HepG2 (cell line): ENCODE measurements around the gene SNRNP48. TPM values are rescaled to one million over a fixed set of nuclear protein-coding genes. Genes with fewer than 3 reads are reported as not detected.

Experiments used
- GABPB1 ChIP-seq: IDR thresholded peaks from 2 replicates; pipeline ENCODE4 v1.6.1; 2016; ENCODE audit warnings: mild to moderate bottlenecking, missing genetic modification reagents, moderate library complexity, missing compliant biosample characterization
- HNF1A ChIP-seq, 2 experiments: sonication (generic) in 1 of 2; formaldehyde crosslinking in 1 of 2; IDR thresholded peaks; 2 replicates each; pipeline versions ENCODE4 v1.4.0 to v1.6.1; 2016 to 2020; ENCODE audit warnings: borderline replicate concordance in 1 of 2, low read depth in 1 of 2, mild to moderate bottlenecking in 1 of 2, missing genetic modification reagents in 1 of 2
- HNF4G ChIP-seq, 2 experiments: sonication (generic) in 1 of 2; formaldehyde crosslinking in 1 of 2; IDR thresholded peaks; 2 replicates each; pipeline versions ENCODE4 v1.4.0 to v1.6.1; 2011 to 2020; ENCODE audit warnings: borderline replicate concordance in 2 of 2, low read depth in 2 of 2, mild to moderate bottlenecking in 2 of 2, low read length in 1 of 2, missing genetic modification reagents in 1 of 2, moderate library complexity in 1 of 2
- JUNB ChIP-seq: sonication (generic); formaldehyde crosslinking; IDR thresholded peaks from 2 replicates; pipeline ENCODE4 v1.8.0; 2022; ENCODE audit warnings: missing genetic modification reagents, mild to moderate bottlenecking, borderline replicate concordance
- KLF11 ChIP-seq: IDR thresholded peaks from 2 replicates; pipeline ENCODE4 v1.6.1; 2016; ENCODE audit warnings: missing compliant biosample characterization
- MATR3 ChIP-seq: sonication (generic); formaldehyde crosslinking; IDR thresholded peaks from 2 replicates; pipeline ENCODE4 v1.4.0; 2020; ENCODE audit warnings: missing genetic modification reagents
- MTERF4 ChIP-seq: sonication (generic); formaldehyde crosslinking; IDR thresholded peaks from 2 replicates; pipeline ENCODE4 v1.8.0; 2023; ENCODE audit warnings: mild to moderate bottlenecking, missing genetic modification reagents
- PHF5A ChIP-seq: IDR thresholded peaks from one replicate; pipeline ENCODE4 v1.6.1; 2018; ENCODE audit warnings: low read depth, missing genetic modification reagents; ENCODE audit not compliant: unreplicated experiment
- PRDM15 ChIP-seq: sonication (generic); formaldehyde crosslinking; IDR thresholded peaks from 2 replicates; pipeline ENCODE4 v1.4.0; 2020; ENCODE audit warnings: missing genetic modification reagents
- REXO4 ChIP-seq: sonication (generic); formaldehyde crosslinking; IDR thresholded peaks from 2 replicates; pipeline ENCODE4 v1.8.0; 2022; ENCODE audit warnings: missing genetic modification reagents, mild to moderate bottlenecking, borderline replicate concordance
- SIN3B ChIP-seq: fragments of 150-350 bp; IDR thresholded peaks from 2 replicates; pipeline ENCODE4 v1.6.1; 2014; ENCODE audit warnings: low read length
- STAT6 ChIP-seq: sonication (generic); formaldehyde crosslinking; IDR thresholded peaks from 2 replicates; pipeline ENCODE4 v1.4.0; 2020; ENCODE audit warnings: missing genetic modification reagents, mild to moderate bottlenecking, borderline replicate concordance
- TBX3 ChIP-seq: fragments of 450-650 bp; IDR thresholded peaks from 2 replicates; pipeline ENCODE4 v1.6.1; 2017; ENCODE audit warnings: antibody characterized with exemption, mild to moderate bottlenecking, inconsistent platforms, borderline replicate concordance
- TFE3 ChIP-seq: IDR thresholded peaks from 2 replicates; pipeline ENCODE4 v1.6.1; 2016
- U2AF1 ChIP-seq: fragments of 200-400 bp; formaldehyde crosslinking; optimal IDR thresholded peaks from 2 replicates; pipeline ENCODE3; 2017; ENCODE audit warnings: mild to moderate bottlenecking, low read depth, low read length
- polyA plus RNA-seq, 8 experiments: library from polyadenylated mRNA; depleted of rRNA in 3 of 8; stranded (reverse) in 7 of 8; unstranded in 1 of 8; fragments of >200 nt; fragmentation: Illumina TruSeq in 4 of 8; extraction: Trizol in 4 of 8; gene quantifications; 2 replicates each; pipeline versions ENCODE4 v1.2.1 to v1.2.3, GENCODE V29; 2011 to 2016; ENCODE audit warnings: low read depth in 4 of 8, missing spikeins in 1 of 8, mixed read lengths in 1 of 8; ENCODE audit not compliant: insufficient read depth in 1 of 8
- total RNA-seq, 5 experiments: library from RNA; depleted of rRNA; stranded (reverse); fragments of >200 nt; fragmentation: Illumina TruSeq; extraction: Trizol; gene quantifications; 2 replicates each; pipeline ENCODE4 v1.2.3, GENCODE V29; 2016; ENCODE audit warnings: low read depth in 1 of 5

Gene SNRNP48
- total and polyA plus RNA-seq, 2 of the 13 experiments (the other 11 are each of a cell fraction or from before 2014, with no cell fraction given) = 17.5 to 47.5 TPM

- TF ChIP-seq HNF1A (IDR thresholded peaks at IDR 0.05; ENCODE audit: low read depth) (no peak), HNF1A (CRISPR knock-in tag; IDR thresholded peaks at IDR 0.05; ENCODE audit: borderline replicate concordance) (0 out of 2 replicates have a peak, but pooled peaks have one; percentile 11), PHF5A (no peak), JUNB (CRISPR knock-in tag) (no peak), U2AF1 (no peak), GABPB1 (CRISPR knock-in tag) (no peak), STAT6 (CRISPR knock-in tag) (no peak), KLF11 (CRISPR knock-in tag) (0 out of 2 replicates have a peak, but pooled peaks have one; percentile 63), TFE3 (CRISPR knock-in tag) (0 out of 2 replicates have a peak, but pooled peaks have one; percentile 11), SIN3B (no peak), REXO4 (CRISPR knock-in tag) (no peak), MATR3 (CRISPR knock-in tag) (no peak), HNF4G (IDR thresholded peaks at IDR 0.05; ENCODE audit: borderline replicate concordance, low read depth, low read length) (no peak), HNF4G (CRISPR knock-in tag; IDR thresholded peaks at IDR 0.05; ENCODE audit: borderline replicate concordance, low read depth) (no peak), TBX3 (no peak), PRDM15 (no peak), MTERF4 (CRISPR knock-in tag) (no peak)
These were observed 2.3 kb upstream of the SNRNP48 start (continued) for GRCh38 chr6:7587631-7588100.
